Measurements from ENCODE around the gene DCLRE1A. TPM values are rescaled to one million over a fixed set of nuclear protein-coding genes. Genes with fewer than 3 reads are reported as not detected.

The DCLRE1A gene
- total and polyA plus RNA-seq, 9 of the 15 experiments (the other 6 are each of a cell fraction or from before 2014, with no cell fraction given): 8.5 to 25.5 (median 15.5) TPM

DNA sequence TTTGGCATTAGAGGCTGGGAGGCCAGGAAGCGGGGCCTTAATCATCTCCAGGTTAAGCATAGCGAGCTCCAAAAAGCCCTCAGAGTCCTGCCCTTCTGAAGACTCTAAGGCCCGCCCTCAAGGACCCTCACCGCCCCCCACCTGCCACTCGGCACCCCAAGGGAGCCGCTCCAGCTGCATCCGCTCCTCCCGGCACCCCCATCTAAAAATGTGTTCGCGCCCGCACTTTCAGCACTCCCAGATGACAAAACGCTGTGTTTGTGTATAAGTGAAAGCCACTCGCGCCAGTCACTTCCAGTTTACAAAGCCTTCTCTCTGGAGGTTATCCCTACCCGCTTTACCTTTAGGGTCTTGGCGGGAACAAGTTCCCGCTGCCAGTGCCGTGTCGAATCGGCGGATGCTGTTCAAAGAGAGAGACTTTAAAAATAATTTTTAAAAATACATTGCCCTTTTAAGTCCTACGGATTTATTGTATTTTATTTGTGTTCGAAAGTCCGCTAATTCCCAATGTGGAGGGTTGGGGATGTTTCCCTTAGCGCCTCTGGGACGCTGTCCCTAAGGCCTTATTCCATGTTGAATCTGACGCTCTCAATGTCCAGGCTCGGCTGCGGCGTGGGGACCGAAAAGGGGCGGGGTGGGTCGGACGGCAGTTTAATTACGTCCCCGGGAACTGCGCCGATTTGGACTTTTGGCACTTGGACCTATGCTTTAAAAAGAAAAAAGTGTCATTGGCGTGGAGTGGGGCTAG lies at the start of gene DCLRE1A, which contains the start of gene NHLRC2 (continued):
- no peak for TF ChIP-seq BACH1 (tag; IDR thresholded peaks at IDR 0.05)
- TF ChIP-seq STAG1 (CRISPR knock-in tag; IDR thresholded peaks at IDR 0.05; ENCODE audit: borderline replicate concordance): no peak
- peak; percentile 81 for TF ChIP-seq ZBTB5 (IDR thresholded peaks at IDR 0.05)
- TF ChIP-seq WHSC1 (IDR thresholded peaks at IDR 0.05; ENCODE audit: low read length): no peak
- no peak for TF ChIP-seq SRSF7 (optimal IDR thresholded peaks at IDR 0.05; ENCODE audit: low read depth, low read length)
- no peak for TF ChIP-seq MTF1 (CRISPR knock-in tag; IDR thresholded peaks at IDR 0.05; ENCODE audit: borderline replicate concordance)
- TF ChIP-seq, protein P1, sequence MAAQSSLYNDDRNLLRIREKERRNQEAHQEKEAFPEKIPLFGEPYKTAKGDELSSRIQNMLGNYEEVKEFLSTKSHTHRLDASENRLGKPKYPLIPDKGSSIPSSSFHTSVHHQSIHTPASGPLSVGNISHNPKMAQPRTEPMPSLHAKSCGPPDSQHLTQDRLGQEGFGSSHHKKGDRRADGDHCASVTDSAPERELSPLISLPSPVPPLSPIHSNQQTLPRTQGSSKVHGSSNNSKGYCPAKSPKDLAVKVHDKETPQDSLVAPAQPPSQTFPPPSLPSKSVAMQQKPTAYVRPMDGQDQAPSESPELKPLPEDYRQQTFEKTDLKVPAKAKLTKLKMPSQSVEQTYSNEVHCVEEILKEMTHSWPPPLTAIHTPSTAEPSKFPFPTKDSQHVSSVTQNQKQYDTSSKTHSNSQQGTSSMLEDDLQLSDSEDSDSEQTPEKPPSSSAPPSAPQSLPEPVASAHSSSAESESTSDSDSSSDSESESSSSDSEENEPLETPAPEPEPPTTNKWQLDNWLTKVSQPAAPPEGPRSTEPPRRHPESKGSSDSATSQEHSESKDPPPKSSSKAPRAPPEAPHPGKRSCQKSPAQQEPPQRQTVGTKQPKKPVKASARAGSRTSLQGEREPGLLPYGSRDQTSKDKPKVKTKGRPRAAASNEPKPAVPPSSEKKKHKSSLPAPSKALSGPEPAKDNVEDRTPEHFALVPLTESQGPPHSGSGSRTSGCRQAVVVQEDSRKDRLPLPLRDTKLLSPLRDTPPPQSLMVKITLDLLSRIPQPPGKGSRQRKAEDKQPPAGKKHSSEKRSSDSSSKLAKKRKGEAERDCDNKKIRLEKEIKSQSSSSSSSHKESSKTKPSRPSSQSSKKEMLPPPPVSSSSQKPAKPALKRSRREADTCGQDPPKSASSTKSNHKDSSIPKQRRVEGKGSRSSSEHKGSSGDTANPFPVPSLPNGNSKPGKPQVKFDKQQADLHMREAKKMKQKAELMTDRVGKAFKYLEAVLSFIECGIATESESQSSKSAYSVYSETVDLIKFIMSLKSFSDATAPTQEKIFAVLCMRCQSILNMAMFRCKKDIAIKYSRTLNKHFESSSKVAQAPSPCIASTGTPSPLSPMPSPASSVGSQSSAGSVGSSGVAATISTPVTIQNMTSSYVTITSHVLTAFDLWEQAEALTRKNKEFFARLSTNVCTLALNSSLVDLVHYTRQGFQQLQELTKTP (IDR thresholded peaks at IDR 0.05; ENCODE audit: low read depth in 1 of 2, partially characterized antibody in 2 of 2): no peak
- no peak for TF ChIP-seq HIVEP1 (CRISPR knock-in tag; IDR thresholded peaks at IDR 0.05)
- no peak for TF ChIP-seq RFX1 (IDR thresholded peaks at IDR 0.05)
- TF ChIP-seq MYC (IDR thresholded peaks at IDR 0.05; ENCODE audit: low read depth, low read length): peak; percentile 42; the same call in 1 of the 2 replicates
- TF ChIP-seq MYC (CRISPR knock-in tag; IDR thresholded peaks at IDR 0.05; ENCODE audit: borderline replicate concordance, low read depth): peak; percentile 57; the same call in 1 of the 2 replicates
- no peak for TF ChIP-seq MTA3 (IDR thresholded peaks at IDR 0.05; ENCODE audit: borderline replicate concordance)
- no peak for TF ChIP-seq ZNF407 (IDR thresholded peaks at IDR 0.05; ENCODE audit: low read depth)
- no peak for TF ChIP-seq ZNF212 (CRISPR knock-in tag; IDR thresholded peaks at IDR 0.05)
